A549 (cell line): Measurements from ENCODE around the gene CD69.

Source experiments
- CTCF ChIP-seq: fragments of >200 bp; sonication (Bioruptor Twin); formaldehyde crosslinking; IDR thresholded peaks from 3 replicates; pipeline ENCODE4 v1.5.1; 2016
- ESRRA ChIP-seq: fragments of 150-350 bp; IDR thresholded peaks from 2 replicates; pipeline ENCODE4 v1.6.1; 2014; ENCODE audit warnings: mild to moderate bottlenecking, low read length, borderline replicate concordance
- GATA3 ChIP-seq: IDR thresholded peaks from 2 replicates; pipeline ENCODE4 v1.6.1; 2012; ENCODE audit warnings: borderline replicate concordance
- HDAC2 ChIP-seq: fragments of 200-600 bp; sonication (generic); IDR thresholded peaks from 2 replicates; pipeline ENCODE4 v1.6.1; 2016
- PBX3 ChIP-seq: IDR thresholded peaks from 2 replicates; pipeline ENCODE4 v1.6.1; 2012
- POLR2A ChIP-seq: IDR thresholded peaks from 2 replicates; pipeline ENCODE4 v1.6.1; 2012; ENCODE audit warnings: mild to moderate bottlenecking, low read length
- RCOR1 ChIP-seq: fragments of 150-350 bp; IDR thresholded peaks from 2 replicates; pipeline ENCODE4 v1.6.1; 2014; ENCODE audit warnings: antibody characterized with exemption, low read length, low read depth
- SREBF2 ChIP-seq: fragments of 450-650 bp; IDR thresholded peaks from 2 replicates; pipeline ENCODE4 v1.6.1; 2014; ENCODE audit warnings: mild to moderate bottlenecking, moderate library complexity
- ZNF302 ChIP-seq: fragments of 250-450 bp; sonication (Bioruptor Pico); IDR thresholded peaks from 2 replicates; pipeline ENCODE4 v1.9.0; 2021; ENCODE audit warnings: inconsistent platforms, mild to moderate bottlenecking, moderate library complexity

- TF ChIP-seq ESRRA: no peak
- TF ChIP-seq POLR2A: no peak
- no peak for TF ChIP-seq HDAC2
- TF ChIP-seq CTCF: no peak
- no peak for TF ChIP-seq ZNF302 (CRISPR knock-in tag)
- no peak for TF ChIP-seq GATA3
- no peak for TF ChIP-seq SREBF2
- no peak for TF ChIP-seq RCOR1
- no peak for TF ChIP-seq PBX3
Measured at GRCh38 chr12:9735601-9736000, 25.1 kb downstream of the CD69 start.
